Testis (tissue), 2 donors: ENCODE measurements around the gene IFIT1B.

Experiments
- POLR2A ChIP-seq: fragments of 450-650 bp; IDR thresholded peaks from one replicate; pipeline ENCODE4 v1.6.1; 2017; ENCODE audit warnings: antibody characterized with exemption, mild to moderate bottlenecking, moderate library complexity
- TF ChIP-seq, protein P1 (sequence below), 3 experiments: fragments of 450-650 bp in 2 of 3; fragments of 200-600 bp in 1 of 3; sonication (generic) in 1 of 3; IDR thresholded peaks; one replicate each; pipeline ENCODE4 v1.5.1; 2016 to 2019; ENCODE audit warnings: antibody characterized with exemption in 3 of 3, mild to moderate bottlenecking in 2 of 3, moderate library complexity in 1 of 3

DNA sequence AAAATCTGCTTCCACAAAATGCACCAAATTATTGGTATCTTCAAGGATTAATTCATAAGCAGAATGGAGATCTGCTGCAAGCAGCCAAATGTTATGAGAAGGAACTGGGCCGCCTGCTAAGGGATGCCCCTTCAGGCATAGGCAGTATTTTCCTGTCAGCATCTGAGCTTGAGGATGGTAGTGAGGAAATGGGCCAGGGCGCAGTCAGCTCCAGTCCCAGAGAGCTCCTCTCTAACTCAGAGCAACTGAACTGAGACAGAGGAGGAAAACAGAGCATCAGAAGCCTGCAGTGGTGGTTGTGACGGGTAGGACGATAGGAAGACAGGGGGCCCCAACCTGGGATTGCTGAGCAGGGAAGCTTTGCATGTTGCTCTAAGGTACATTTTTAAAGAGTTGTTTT lies 38.0 kb upstream of the IFIT1B start:
- TF ChIP-seq POLR2A = no peak
- TF ChIP-seq, protein P1, sequence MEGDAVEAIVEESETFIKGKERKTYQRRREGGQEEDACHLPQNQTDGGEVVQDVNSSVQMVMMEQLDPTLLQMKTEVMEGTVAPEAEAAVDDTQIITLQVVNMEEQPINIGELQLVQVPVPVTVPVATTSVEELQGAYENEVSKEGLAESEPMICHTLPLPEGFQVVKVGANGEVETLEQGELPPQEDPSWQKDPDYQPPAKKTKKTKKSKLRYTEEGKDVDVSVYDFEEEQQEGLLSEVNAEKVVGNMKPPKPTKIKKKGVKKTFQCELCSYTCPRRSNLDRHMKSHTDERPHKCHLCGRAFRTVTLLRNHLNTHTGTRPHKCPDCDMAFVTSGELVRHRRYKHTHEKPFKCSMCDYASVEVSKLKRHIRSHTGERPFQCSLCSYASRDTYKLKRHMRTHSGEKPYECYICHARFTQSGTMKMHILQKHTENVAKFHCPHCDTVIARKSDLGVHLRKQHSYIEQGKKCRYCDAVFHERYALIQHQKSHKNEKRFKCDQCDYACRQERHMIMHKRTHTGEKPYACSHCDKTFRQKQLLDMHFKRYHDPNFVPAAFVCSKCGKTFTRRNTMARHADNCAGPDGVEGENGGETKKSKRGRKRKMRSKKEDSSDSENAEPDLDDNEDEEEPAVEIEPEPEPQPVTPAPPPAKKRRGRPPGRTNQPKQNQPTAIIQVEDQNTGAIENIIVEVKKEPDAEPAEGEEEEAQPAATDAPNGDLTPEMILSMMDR (IDR thresholded peaks at IDR 0.05) = no peak
